ENCODE data around the gene NDUFV3.

- TF ChIP-seq CTCF (IDR thresholded peaks at IDR 0.05 in 4 of 5, conservative IDR thresholded peaks at IDR 0.05 in 1 of 5) (no peak), POLR2A (IDR thresholded peaks at IDR 0.05) (no peak)
These were observed 66.6 kb downstream of the NDUFV3 start for GRCh38 chr21:42959728-42960127.
